A673 (cell line): ENCODE data around the gene UQCC2. TPM values are rescaled to one million over a fixed set of nuclear protein-coding genes. Genes with fewer than 3 reads are reported as not detected.

ENCODE experiments used
- BruUV-seq: library from RNA; stranded (reverse); fragments of 400-500 nt; replicated peaks from 2 replicates; lab custom pipeline; 2021; lab: Mats Ljungman, UMichigan
- CTCF ChIA-PET: fragments of 300-600 bp; sonication (Branson Sonifier 250); formaldehyde crosslinking; loops from one replicate; lab custom pipeline; 2022; ENCODE audit warnings: antibody characterized with exemption; lab: Charles Lee
- POLR2A ChIA-PET: fragments of 300-600 bp; sonication (Branson Sonifier 250); formaldehyde crosslinking; loops from one replicate; lab custom pipeline; 2022; ENCODE audit warnings: antibody characterized with exemption; ENCODE audit not compliant: low non-redundant PET; lab: Charles Lee
- DNase-seq: peaks from one replicate; pipeline ENCODE4 v3.0.0-alpha.2; 2015; ENCODE audit warnings: low spot score
- H3K27ac ChIP-seq: fragments of 200-600 bp; sonication (generic); 2 replicates; pipeline ENCODE4 v1.5.1; 2016; ENCODE audit warnings: mixed run types, low read depth, mild to moderate bottlenecking, mixed read lengths, antibody characterized with exemption, low read length; ENCODE audit not compliant: poor library complexity, severe bottlenecking
- H3K27me3 ChIP-seq: fragments of 200-600 bp; sonication (generic); replicated peaks from 2 replicates; pipeline ENCODE4 v1.6.1; 2017; ENCODE audit warnings: mixed run types, low read depth, mild to moderate bottlenecking, mixed read lengths, antibody characterized with exemption, low read length; ENCODE audit not compliant: insufficient read depth, poor library complexity
- H3K36me3 ChIP-seq: fragments of 200-600 bp; sonication (generic); 2 replicates; pipeline ENCODE4 v1.6.1; 2016; ENCODE audit warnings: mixed run types, mild to moderate bottlenecking, mixed read lengths, antibody characterized with exemption, low read length; ENCODE audit not compliant: insufficient read depth, poor library complexity, severe bottlenecking
- H3K4me1 ChIP-seq: fragments of 200-600 bp; sonication (generic); 2 replicates; pipeline ENCODE4 v1.6.1; 2017; ENCODE audit warnings: mixed run types, mild to moderate bottlenecking, mixed read lengths, antibody characterized with exemption, low read length; ENCODE audit not compliant: insufficient read depth, poor library complexity, severe bottlenecking
- H3K4me3 ChIP-seq: fragments of 200-600 bp; sonication (generic); 2 replicates; pipeline ENCODE4 v1.5.1; 2016; ENCODE audit warnings: low read depth, mixed run types, mild to moderate bottlenecking, mixed read lengths, low read length; ENCODE audit not compliant: poor library complexity, severe bottlenecking
- H3K9me3 ChIP-seq: fragments of 200-600 bp; sonication (generic); 2 replicates; pipeline ENCODE4 v1.6.1; 2016; ENCODE audit warnings: mixed run types, low read depth, mild to moderate bottlenecking, mixed read lengths, antibody characterized with exemption, low read length; ENCODE audit not compliant: poor library complexity, severe bottlenecking
- EZH2 ChIP-seq: fragments of 200-600 bp; sonication (generic); IDR thresholded peaks from 2 replicates; pipeline ENCODE4 v1.6.1; 2017; ENCODE audit warnings: borderline replicate concordance, low read depth, mild to moderate bottlenecking, mixed read lengths, antibody characterized with exemption, low read length; ENCODE audit not compliant: poor library complexity, severe bottlenecking
- intact Hi-C: fragments of 100-400 bp; cut with micrococcal nuclease; formaldehyde crosslinking; loops from one replicate; pipeline ENCODE4 v1.10.0; 2022; ENCODE audit not compliant: unreplicated experiment
- total RNA-seq: library from RNA; stranded (reverse); gene quantifications from 2 replicates; pipeline ENCODE4 v1.2.3, GENCODE V29; 2021
- TF ChIP-seq, protein P1 (sequence below): fragments of 300-800, 200-600 bp; sonication (generic); conservative IDR thresholded peaks from 2 replicates; pipeline ENCODE4 v1.5.1; 2017; ENCODE audit warnings: low read depth, mild to moderate bottlenecking, antibody characterized with exemption, low read length, moderate library complexity, mixed read lengths

The UQCC2 gene
- total RNA-seq, 1 experiment from 2014 or later, result 124 TPM

DNA sequence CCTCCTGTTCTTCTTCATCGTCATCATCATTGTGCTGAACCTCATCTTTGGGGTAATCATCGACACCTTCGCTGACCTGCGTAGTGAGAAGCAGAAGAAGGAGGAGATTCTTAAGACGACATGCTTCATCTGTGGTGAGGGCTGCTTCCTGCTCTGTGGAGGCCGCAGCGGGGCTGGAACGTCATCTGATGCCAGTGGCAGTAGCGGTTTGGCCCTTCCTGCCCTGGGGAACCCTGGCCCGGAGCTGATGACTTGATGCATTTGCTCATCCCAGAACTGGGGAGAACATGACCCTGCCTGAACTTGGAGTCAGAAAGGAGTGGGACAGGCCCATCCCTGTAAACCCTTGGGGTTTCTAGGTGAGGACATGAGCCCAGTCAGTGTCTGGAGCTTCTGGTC is 18.7 kb downstream of the UQCC2 start:
- H3K4me3 ChIP-seq, result no peak overlapping the region
- H3K36me3 ChIP-seq, result peaks cover 46% of the 10 kb centered on the region
- intact Hi-C loops, result no loop called here
- POLR2A ChIA-PET, result no interaction called here
- CTCF ChIA-PET, result no interaction called here
- DNase-seq, result no peak
- no TSS peak for BruUV-seq
- H3K27me3 ChIP-seq, result no peaks in the 10 kb centered on the region
- peaks cover 43% of the 10 kb centered on the region for H3K4me1 ChIP-seq
- TF ChIP-seq EZH2, result no peak
- TF ChIP-seq, protein P1, sequence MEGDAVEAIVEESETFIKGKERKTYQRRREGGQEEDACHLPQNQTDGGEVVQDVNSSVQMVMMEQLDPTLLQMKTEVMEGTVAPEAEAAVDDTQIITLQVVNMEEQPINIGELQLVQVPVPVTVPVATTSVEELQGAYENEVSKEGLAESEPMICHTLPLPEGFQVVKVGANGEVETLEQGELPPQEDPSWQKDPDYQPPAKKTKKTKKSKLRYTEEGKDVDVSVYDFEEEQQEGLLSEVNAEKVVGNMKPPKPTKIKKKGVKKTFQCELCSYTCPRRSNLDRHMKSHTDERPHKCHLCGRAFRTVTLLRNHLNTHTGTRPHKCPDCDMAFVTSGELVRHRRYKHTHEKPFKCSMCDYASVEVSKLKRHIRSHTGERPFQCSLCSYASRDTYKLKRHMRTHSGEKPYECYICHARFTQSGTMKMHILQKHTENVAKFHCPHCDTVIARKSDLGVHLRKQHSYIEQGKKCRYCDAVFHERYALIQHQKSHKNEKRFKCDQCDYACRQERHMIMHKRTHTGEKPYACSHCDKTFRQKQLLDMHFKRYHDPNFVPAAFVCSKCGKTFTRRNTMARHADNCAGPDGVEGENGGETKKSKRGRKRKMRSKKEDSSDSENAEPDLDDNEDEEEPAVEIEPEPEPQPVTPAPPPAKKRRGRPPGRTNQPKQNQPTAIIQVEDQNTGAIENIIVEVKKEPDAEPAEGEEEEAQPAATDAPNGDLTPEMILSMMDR, result no peak
- no peak overlapping the region for H3K27ac ChIP-seq
- H3K9me3 ChIP-seq, result no peaks in the 10 kb centered on the region

DNA sequence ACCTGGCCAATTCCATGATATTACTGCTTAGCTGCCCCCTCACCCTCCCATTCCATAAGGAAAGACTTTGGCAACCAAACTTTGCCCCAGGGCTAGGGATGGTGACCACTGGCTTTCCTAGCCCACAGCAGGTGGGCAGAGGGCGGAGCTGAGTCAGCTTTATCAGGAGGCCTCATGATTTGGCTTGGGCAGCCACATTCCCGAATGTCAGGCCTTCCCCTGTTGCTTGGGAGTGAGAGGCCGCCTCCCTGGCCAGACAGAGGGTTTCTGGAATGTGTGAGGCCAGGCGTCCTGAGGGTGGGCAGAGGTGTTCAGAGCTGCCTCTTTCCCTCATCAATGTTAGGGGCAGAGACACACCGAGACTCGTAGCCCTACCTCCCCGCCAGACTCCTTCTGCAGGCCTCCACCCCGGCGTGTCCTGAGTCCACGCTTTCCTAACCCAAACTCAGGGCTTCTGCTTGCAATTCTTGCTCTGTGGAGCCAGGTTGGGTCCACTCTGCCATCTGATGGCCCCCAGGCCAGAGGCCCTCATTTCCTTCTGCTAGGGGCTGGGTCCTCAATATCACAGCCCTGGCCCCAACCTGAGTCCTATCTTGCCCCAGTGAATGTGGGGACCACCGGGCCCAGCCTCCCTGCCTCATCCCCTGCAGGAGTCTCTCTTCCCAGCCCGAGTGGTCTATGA is 19.3 kb downstream of the UQCC2 start:
- TF ChIP-seq, protein P1, result no peak
- no peak for TF ChIP-seq EZH2
- BruUV-seq, result no TSS peak
- POLR2A ChIA-PET, result no interaction called here
- no peaks in the 10 kb centered on the region for H3K27me3 ChIP-seq
- H3K27ac ChIP-seq, result no peak overlapping the region
- DNase-seq, result no peak
- H3K9me3 ChIP-seq, result no peaks in the 10 kb centered on the region
- H3K36me3 ChIP-seq, result peaks cover 43% of the 10 kb centered on the region
- CTCF ChIA-PET, result no interaction called here
- intact Hi-C loops, result no loop called here
- no peak overlapping the region for H3K4me3 ChIP-seq
- H3K4me1 ChIP-seq, result peaks cover 37% of the 10 kb centered on the region

DNA sequence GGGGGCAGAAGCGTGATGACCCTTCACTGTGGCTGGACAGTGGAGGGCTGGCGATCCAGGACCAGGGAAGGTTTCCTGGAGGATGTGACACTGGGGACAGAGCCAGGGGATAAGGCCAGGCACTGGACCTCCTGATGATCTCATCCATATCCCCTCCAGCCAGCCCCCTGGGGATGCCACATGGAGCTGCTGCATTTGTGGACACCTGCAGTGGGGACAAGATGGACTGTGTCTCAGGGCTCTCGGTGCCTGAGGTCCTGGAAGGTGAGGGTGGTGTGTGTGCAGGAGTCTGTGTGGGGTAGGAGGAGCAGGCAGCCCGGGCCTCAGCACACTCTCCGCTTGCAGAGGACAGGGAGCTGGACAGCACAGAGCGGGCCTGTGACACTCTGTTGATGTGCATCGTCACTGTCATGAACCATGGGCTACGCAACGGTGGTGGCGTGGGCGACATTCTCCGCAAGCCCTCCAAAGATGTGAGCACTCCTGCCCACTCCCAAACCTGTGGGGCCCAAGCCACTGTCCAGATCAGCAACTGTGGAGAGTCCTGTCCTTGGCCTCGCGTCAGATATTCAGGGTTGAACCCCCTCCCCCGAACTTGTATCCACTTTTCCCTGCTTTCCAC is 19.9 kb downstream of the UQCC2 start:
- no peak overlapping the region for H3K4me3 ChIP-seq
- no peaks in the 10 kb centered on the region for H3K27me3 ChIP-seq
- H3K4me1 ChIP-seq, result peaks cover 31% of the 10 kb centered on the region
- intact Hi-C loops, result no loop called here
- CTCF ChIA-PET, result no interaction called here
- H3K27ac ChIP-seq, result no peak overlapping the region
- POLR2A ChIA-PET, result no interaction called here
- DNase-seq, result no peak
- BruUV-seq, result no TSS peak
- no peaks in the 10 kb centered on the region for H3K9me3 ChIP-seq
- TF ChIP-seq EZH2, result no peak
- TF ChIP-seq, protein P1, result no peak
- peaks cover 43% of the 10 kb centered on the region for H3K36me3 ChIP-seq
